SK-N-SH (cell line): ENCODE results near the gene TIMD4.

Source experiments
- CTCF ChIP-seq: fragments of 200-600 bp; sonication (generic); IDR thresholded peaks from 2 replicates; pipeline ENCODE4 v1.6.1; 2017; ENCODE audit warnings: antibody characterized with exemption, mild to moderate bottlenecking, moderate library complexity
- MAX ChIP-seq: IDR thresholded peaks from 2 replicates; pipeline ENCODE4 v1.4.0; 2012; ENCODE audit warnings: low read depth
- MXI1 ChIP-seq: IDR thresholded peaks from 2 replicates; pipeline ENCODE4 v1.6.1; 2012; ENCODE audit warnings: mild to moderate bottlenecking, low read depth, low read length, improper control_type of control experiment
- POLR2AphosphoS5 ChIP-seq: IDR thresholded peaks from 2 replicates; pipeline ENCODE4 v1.6.1; 2012; ENCODE audit warnings: low read depth, low read length
- TCF12 ChIP-seq: IDR thresholded peaks from 2 replicates; pipeline ENCODE4 v1.4.0; 2012
- USF2 ChIP-seq: fragments of 150-350 bp; IDR thresholded peaks from 2 replicates; pipeline ENCODE4 v1.6.1; 2017; ENCODE audit warnings: antibody characterized with exemption, low read length, low read depth, borderline replicate concordance

GRCh38 chr5:157004893-157005551 lies 42.0 kb upstream of the TIMD4 start:
- TF ChIP-seq CTCF = no peak
- TF ChIP-seq POLR2AphosphoS5 = no peak
- no peak for TF ChIP-seq MXI1
- TF ChIP-seq TCF12 = no peak
- TF ChIP-seq MAX = no peak
- TF ChIP-seq USF2 = no peak
